Glutamatergic neuron (in vitro differentiated cells): ENCODE results near the gene TYK2. TPM values are rescaled to one million over a fixed set of nuclear protein-coding genes. Genes with fewer than 3 reads are reported as not detected.

Experiments
- DNase-seq: peaks from one replicate; pipeline ENCODE4 v3.0.0; 2022
- H3K27ac Mint-ChIP-seq: one replicate; pipeline ENCODE4 v1.8.0; 2020; ENCODE audit warnings: mild to moderate bottlenecking, mixed read lengths, inconsistent platforms; ENCODE audit not compliant: unreplicated experiment
- H3K27me3 Mint-ChIP-seq: one replicate; pipeline ENCODE4 v1.8.0; 2020; ENCODE audit warnings: mild to moderate bottlenecking, moderate library complexity, mixed read lengths, inconsistent platforms; ENCODE audit not compliant: unreplicated experiment
- H3K36me3 Mint-ChIP-seq: one replicate; pipeline ENCODE4 v1.8.0; 2020; ENCODE audit warnings: mild to moderate bottlenecking, mixed read lengths, inconsistent platforms; ENCODE audit not compliant: unreplicated experiment
- H3K4me1 Mint-ChIP-seq: one replicate; pipeline ENCODE4 v1.8.0; 2020; ENCODE audit warnings: mild to moderate bottlenecking, low read depth, mixed read lengths, inconsistent platforms; ENCODE audit not compliant: unreplicated experiment
- H3K4me3 Mint-ChIP-seq: one replicate; pipeline ENCODE4 v1.8.0; 2020; ENCODE audit warnings: mild to moderate bottlenecking, mixed read lengths, inconsistent platforms; ENCODE audit not compliant: unreplicated experiment
- H3K9me3 Mint-ChIP-seq: one replicate; pipeline ENCODE4 v1.8.0; 2020; ENCODE audit warnings: mild to moderate bottlenecking, moderate library complexity, mixed read lengths, inconsistent platforms; ENCODE audit not compliant: unreplicated experiment
- total RNA-seq: library from RNA; stranded (reverse); fragmentation: NEBNext Ultra II Directional; extraction: Animal tissue kit (Norgen Biotek cat#: 25700); gene quantifications from one replicate; pipeline ENCODE4 v1.2.1, GENCODE V29; 2021; ENCODE audit not compliant: unreplicated experiment
- TF ChIP-seq, protein P1 (sequence below): fragments of 200-600 bp; sonication (generic); IDR thresholded peaks from one replicate; pipeline ENCODE4 v1.5.0; 2021; ENCODE audit not compliant: partially characterized antibody, unreplicated experiment

Gene TYK2
- total RNA-seq, 1 donor from 2014 or later = 90.4 TPM

DNA sequence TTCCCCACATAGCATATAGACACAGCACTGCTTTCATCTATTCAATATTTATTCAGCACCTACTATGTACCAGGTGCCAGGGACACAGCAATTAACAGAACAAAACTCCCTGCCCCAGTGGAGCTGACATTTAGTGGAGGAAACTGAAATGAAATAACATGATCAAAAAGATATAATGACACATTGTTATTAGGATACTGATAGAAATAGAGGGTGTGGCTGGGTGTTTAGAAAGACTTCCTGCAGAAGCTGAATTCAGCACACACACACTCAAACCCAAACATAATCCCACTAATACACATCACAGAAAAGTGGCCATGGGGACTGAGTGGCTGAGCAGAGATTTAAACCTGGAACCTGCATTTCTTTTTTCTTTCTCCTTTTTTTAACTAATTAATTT is 26.7 kb upstream of the TYK2 start:
- Mint-ChIP-seq H3K36me3 (no peaks in the 10 kb centered on the region), H3K27ac (no peak overlapping the region), H3K9me3 (peaks cover 14% of the 10 kb centered on the region), H3K4me1 (peaks cover 11% of the 10 kb centered on the region), H3K4me3 (no peak overlapping the region), H3K27me3 (peaks cover 14% of the 10 kb centered on the region)
- TF ChIP-seq, protein P1, sequence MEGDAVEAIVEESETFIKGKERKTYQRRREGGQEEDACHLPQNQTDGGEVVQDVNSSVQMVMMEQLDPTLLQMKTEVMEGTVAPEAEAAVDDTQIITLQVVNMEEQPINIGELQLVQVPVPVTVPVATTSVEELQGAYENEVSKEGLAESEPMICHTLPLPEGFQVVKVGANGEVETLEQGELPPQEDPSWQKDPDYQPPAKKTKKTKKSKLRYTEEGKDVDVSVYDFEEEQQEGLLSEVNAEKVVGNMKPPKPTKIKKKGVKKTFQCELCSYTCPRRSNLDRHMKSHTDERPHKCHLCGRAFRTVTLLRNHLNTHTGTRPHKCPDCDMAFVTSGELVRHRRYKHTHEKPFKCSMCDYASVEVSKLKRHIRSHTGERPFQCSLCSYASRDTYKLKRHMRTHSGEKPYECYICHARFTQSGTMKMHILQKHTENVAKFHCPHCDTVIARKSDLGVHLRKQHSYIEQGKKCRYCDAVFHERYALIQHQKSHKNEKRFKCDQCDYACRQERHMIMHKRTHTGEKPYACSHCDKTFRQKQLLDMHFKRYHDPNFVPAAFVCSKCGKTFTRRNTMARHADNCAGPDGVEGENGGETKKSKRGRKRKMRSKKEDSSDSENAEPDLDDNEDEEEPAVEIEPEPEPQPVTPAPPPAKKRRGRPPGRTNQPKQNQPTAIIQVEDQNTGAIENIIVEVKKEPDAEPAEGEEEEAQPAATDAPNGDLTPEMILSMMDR = no peak
- DNase-seq = no peak

DNA sequence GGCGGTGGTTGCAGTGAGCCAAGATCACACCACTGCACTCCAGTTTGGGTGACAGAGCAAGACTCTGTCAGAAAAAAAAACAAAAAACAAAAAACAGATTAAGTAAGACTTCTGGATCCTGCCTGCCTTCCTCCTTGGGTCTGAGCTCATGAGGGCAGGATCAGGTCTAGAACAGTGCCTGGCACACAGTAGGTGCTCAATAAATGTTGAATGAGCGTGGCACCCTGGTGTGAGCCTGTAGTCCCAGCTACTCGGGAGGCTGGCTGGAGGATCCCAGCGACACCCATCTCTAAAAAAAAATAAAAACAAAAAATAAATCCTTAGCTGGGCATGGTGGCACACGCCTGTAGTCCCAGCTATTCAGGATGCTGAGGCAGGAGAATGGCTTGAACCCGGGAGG is 25.8 kb upstream of the TYK2 start:
- Mint-ChIP-seq H3K4me3 (no peak overlapping the region), H3K27ac (no peak overlapping the region), H3K36me3 (no peaks in the 10 kb centered on the region), H3K9me3 (peaks cover 14% of the 10 kb centered on the region), H3K27me3 (peaks cover 15% of the 10 kb centered on the region), H3K4me1 (peaks cover 11% of the 10 kb centered on the region)
- TF ChIP-seq, protein P1 = no peak
- no peak for DNase-seq

DNA sequence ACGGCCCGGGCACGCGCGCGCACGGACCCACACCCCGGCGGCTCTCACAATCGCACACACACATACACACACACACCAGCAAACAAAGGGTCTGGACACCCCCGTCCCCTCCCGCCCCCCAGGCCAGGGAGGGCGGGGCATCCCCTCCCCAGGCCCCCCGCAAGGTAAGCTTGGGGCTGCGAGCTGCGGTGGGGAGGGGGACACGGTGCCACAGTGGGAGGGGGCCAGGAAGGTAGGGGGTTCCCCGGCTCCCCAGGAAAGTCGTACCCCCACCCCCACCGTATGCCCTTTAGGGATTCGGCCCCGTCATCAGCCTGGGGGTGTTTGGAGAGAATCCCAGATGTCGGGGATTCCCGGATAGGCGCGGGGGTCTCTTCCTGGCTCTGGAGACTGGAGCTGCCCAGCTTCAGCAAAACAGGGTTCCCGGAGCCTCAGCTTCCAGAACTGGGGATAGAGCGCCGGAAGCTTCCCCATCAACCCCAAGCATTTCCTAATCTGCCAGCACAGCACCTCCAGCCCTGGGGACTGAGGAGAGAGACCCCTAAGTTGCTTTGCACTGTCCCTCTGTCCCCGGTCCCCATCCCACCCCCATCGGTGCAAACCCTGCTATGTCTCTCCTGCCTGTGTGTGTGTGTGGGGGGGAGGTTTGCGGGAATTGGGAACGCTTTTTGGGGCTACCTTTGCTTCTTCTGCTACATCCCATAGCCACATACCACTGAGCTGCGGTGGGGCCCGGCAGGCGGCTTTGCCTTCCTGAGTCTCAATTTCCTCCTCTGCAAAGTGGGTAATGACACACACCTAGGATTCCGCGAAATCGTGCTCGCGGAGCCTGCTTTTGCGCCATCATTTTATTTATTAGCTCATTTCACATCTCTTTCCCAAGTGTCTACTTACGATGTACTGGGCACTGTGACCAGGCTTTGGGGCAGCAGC is 24.8 kb upstream of the TYK2 start:
- Mint-ChIP-seq H3K9me3 (peaks cover 14% of the 10 kb centered on the region), H3K27ac (peak overlapping the region; percentile 64), H3K4me1 (peaks cover 11% of the 10 kb centered on the region), H3K27me3 (peaks cover 15% of the 10 kb centered on the region), H3K36me3 (no peaks in the 10 kb centered on the region), H3K4me3 (peak overlapping the region; percentile 98)
- DNase-seq = no peak
- TF ChIP-seq, protein P1 = no peak

DNA sequence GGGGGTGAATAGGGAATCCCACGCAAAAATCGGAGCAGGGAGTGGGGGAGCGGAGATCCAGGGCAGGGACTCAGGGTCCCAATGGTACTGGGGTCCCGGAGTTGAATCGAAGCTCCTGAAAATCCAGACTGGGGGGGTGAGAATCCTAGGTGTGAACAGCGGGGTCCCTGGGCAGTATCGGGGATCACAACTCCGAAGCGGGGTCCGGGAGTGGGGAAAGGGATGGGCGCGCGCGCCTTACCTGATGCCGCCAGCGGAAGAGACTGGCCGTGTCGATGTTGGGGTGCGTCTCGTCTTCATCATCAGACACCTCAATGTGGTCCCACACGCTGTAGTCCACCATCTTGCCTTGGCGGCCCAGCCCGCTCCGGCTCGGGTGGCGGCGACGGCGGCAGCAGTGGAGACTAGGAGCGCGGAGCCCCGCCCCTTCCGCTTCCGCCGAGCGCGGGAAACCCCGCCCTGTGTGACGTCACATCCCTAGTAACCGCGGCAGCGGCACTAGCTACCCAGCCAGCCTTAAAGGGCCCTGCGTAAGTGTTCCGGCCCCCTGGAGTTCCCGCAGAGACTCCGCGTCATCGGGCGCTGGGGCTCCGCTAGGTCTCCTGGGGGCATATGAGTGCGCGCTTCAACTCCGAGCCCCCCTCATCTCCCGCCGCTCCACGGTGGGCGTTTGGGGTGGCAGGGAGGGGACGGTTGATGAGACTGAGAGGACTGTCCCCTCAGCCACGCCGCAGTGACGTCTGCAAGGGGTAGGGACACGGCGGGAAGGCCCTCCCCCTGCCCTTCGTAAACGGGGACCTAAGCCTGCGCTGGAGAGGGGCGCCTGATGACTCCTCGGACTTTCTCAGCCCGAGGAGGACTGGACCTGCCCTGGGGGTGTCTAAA is 23.0 kb upstream of the TYK2 start, which contains the start of gene CDC37:
Gene CDC37 (minus strand): TSS at position 406 of the 885 bp plus-strand sequence. CDS start 63 bp downstream, at position 343.
- H3K9me3 Mint-ChIP-seq = peaks cover 9% of the 10 kb centered on the region
- TF ChIP-seq, protein P1 = no peak
- DNase-seq = peak; percentile 98
- H3K4me3 Mint-ChIP-seq = peak within 1 kb of the TSS; percentile 98
- no peaks in the 10 kb centered on the region for H3K36me3 Mint-ChIP-seq
- H3K27ac Mint-ChIP-seq = peak within 1 kb of the TSS; percentile 70
- H3K4me1 Mint-ChIP-seq = peaks cover 5% of the 10 kb centered on the region
- peaks cover 11% of the 10 kb centered on the region for H3K27me3 Mint-ChIP-seq
